Loucy (cell line): Measurements from ENCODE around the gene COQ8B.

Source experiments
- H2AFZ ChIP-seq: fragments of 200-600 bp; sonication (generic); 2 replicates; pipeline ENCODE4 v1.6.0; 2016; ENCODE audit warnings: antibody characterized with exemption, mild to moderate bottlenecking, low read length, moderate library complexity
- H3F3A ChIP-seq: fragments of 200-600 bp; 2 replicates; pipeline ENCODE4 v1.6.0; 2016; ENCODE audit warnings: antibody characterized with exemption, low read depth, mild to moderate bottlenecking
- H3K27me3 ChIP-seq: fragments of 200-600 bp; sonication (generic); 2 replicates; pipeline ENCODE4 v1.6.1; 2014; ENCODE audit warnings: low read length, mild to moderate bottlenecking; ENCODE audit not compliant: insufficient read depth, poor library complexity, severe bottlenecking
- H3K36me3 ChIP-seq: fragments of 200-600 bp; sonication (generic); 2 replicates; pipeline ENCODE4 v1.6.1; 2016; ENCODE audit warnings: low read length; ENCODE audit not compliant: insufficient read depth
- H3K4me1 ChIP-seq: fragments of 200-600 bp; sonication (generic); 2 replicates; pipeline ENCODE4 v1.5.1; 2014; ENCODE audit warnings: low read length, mild to moderate bottlenecking; ENCODE audit not compliant: insufficient read depth, poor library complexity, severe bottlenecking
- H3K4me2 ChIP-seq: fragments of 200-600 bp; sonication (generic); 2 replicates; pipeline ENCODE4 v1.6.0; 2014; ENCODE audit warnings: antibody characterized with exemption, low read length, low read depth, mild to moderate bottlenecking; ENCODE audit not compliant: poor library complexity, severe bottlenecking
- H3K4me3 ChIP-seq: fragments of 200-600 bp; sonication (generic); 2 replicates; pipeline ENCODE4 v1.5.1; 2014; ENCODE audit warnings: low read length, mild to moderate bottlenecking, mixed read lengths; ENCODE audit not compliant: poor library complexity, severe bottlenecking
- H3K79me2 ChIP-seq: fragments of 200-600 bp; sonication (generic); 2 replicates; pipeline ENCODE4 v1.6.1; 2014; ENCODE audit warnings: low read length; ENCODE audit not compliant: insufficient read depth
- H3K9ac ChIP-seq: fragments of 200-600 bp; sonication (generic); 2 replicates; pipeline ENCODE4 v1.6.0; 2014; ENCODE audit warnings: mild to moderate bottlenecking, low read depth, low read length, moderate library complexity; ENCODE audit not compliant: poor library complexity, severe bottlenecking
- H3K9me2 ChIP-seq: fragments of 200-600 bp; sonication (generic); replicated peaks from 2 replicates; pipeline ENCODE4 v1.6.1; 2016; ENCODE audit warnings: low read depth, low read length, mixed read lengths
- H3K9me3 ChIP-seq: fragments of 200-600 bp; sonication (generic); 2 replicates; pipeline ENCODE4 v1.6.1; 2014; ENCODE audit warnings: mild to moderate bottlenecking, antibody characterized with exemption, low read length, low read depth; ENCODE audit not compliant: insufficient read depth
- H4K20me1 ChIP-seq: fragments of 200-600 bp; sonication (generic); 2 replicates; pipeline ENCODE4 v1.6.0; 2014; ENCODE audit warnings: antibody characterized with exemption, low read length, mild to moderate bottlenecking; ENCODE audit not compliant: insufficient read depth, poor library complexity, severe bottlenecking
- EZH2phosphoT487 ChIP-seq: fragments of 200-600 bp; IDR thresholded peaks from 2 replicates; pipeline ENCODE4 v1.6.1; 2018; ENCODE audit warnings: antibody characterized with exemption, mild to moderate bottlenecking, moderate library complexity, borderline replicate concordance
- TF ChIP-seq, protein P1 (sequence below): fragments of 200-600 bp; sonication (generic); conservative IDR thresholded peaks from 2 replicates; pipeline ENCODE4 v1.5.1; 2014; ENCODE audit warnings: mild to moderate bottlenecking, antibody characterized with exemption, low read length

Gene COQ8B

DNA sequence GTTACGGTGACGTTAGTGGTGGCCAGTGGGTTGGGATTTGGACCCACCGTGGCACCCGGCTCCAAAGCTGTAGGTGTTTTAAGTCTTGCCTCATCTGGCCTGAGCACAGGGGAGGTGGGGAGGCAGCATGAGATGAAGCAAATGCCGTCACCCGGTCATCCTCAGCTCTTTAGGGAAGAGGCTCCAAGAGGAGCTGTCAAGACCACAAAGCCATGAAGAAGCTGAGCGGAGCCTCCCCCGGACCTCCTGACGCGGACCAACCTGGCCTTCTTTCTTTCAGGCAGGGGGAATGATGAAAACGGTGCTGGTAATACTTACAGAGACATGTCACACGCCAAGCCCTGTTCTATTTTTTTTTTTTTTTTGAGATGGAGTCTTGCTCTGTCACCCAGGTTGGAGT is 26.2 kb upstream of the COQ8B start:
- Histone ChIP-seq H3K9me3 (no peaks in the 10 kb centered on the region), H4K20me1 (no peaks in the 10 kb centered on the region), H3K9me2 (no peaks in the 10 kb centered on the region), H3K79me2 (peaks cover 5% of the 10 kb centered on the region), H3K4me3 (no peak overlapping the region), H3K36me3 (no peaks in the 10 kb centered on the region), H2AFZ (no peak overlapping the region), H3F3A (no peaks in the 10 kb centered on the region), H3K4me1 (peaks cover 4% of the 10 kb centered on the region), H3K9ac (no peak overlapping the region), H3K4me2 (no peak overlapping the region), H3K27me3 (no peaks in the 10 kb centered on the region)
- TF ChIP-seq, protein P1, sequence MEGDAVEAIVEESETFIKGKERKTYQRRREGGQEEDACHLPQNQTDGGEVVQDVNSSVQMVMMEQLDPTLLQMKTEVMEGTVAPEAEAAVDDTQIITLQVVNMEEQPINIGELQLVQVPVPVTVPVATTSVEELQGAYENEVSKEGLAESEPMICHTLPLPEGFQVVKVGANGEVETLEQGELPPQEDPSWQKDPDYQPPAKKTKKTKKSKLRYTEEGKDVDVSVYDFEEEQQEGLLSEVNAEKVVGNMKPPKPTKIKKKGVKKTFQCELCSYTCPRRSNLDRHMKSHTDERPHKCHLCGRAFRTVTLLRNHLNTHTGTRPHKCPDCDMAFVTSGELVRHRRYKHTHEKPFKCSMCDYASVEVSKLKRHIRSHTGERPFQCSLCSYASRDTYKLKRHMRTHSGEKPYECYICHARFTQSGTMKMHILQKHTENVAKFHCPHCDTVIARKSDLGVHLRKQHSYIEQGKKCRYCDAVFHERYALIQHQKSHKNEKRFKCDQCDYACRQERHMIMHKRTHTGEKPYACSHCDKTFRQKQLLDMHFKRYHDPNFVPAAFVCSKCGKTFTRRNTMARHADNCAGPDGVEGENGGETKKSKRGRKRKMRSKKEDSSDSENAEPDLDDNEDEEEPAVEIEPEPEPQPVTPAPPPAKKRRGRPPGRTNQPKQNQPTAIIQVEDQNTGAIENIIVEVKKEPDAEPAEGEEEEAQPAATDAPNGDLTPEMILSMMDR, result no peak
- TF ChIP-seq EZH2phosphoT487, result no peak

GRCh38 chr19:40742477-40742876 is 25.8 kb upstream of the COQ8B start:
- H3K36me3 ChIP-seq, result no peaks in the 10 kb centered on the region
- H4K20me1 ChIP-seq, result no peaks in the 10 kb centered on the region
- H3K9me2 ChIP-seq, result no peaks in the 10 kb centered on the region
- no peaks in the 10 kb centered on the region for H3F3A ChIP-seq
- H3K4me2 ChIP-seq, result no peak overlapping the region
- H3K9me3 ChIP-seq, result no peaks in the 10 kb centered on the region
- no peak overlapping the region for H3K4me3 ChIP-seq
- H3K27me3 ChIP-seq, result no peaks in the 10 kb centered on the region
- no peak overlapping the region for H3K9ac ChIP-seq
- H3K4me1 ChIP-seq, result no peaks in the 10 kb centered on the region
- TF ChIP-seq, protein P1, result no peak
- no peak for TF ChIP-seq EZH2phosphoT487
- H3K79me2 ChIP-seq, result peaks cover under 1% of the 10 kb centered on the region; the same call in 1 of the 2 replicates
- no peak overlapping the region for H2AFZ ChIP-seq

- H3K4me2 ChIP-seq, result no peak overlapping the region
- no peaks in the 10 kb centered on the region for H4K20me1 ChIP-seq
- H3K9me2 ChIP-seq, result no peaks in the 10 kb centered on the region
- TF ChIP-seq EZH2phosphoT487, result no peak
- TF ChIP-seq, protein P1, result no peak
- H3K4me3 ChIP-seq, result no peak overlapping the region
- no peaks in the 10 kb centered on the region for H3K9me3 ChIP-seq
- H2AFZ ChIP-seq, result no peak overlapping the region
- H3K9ac ChIP-seq, result no peak overlapping the region
- no peaks in the 10 kb centered on the region for H3K79me2 ChIP-seq
- no peaks in the 10 kb centered on the region for H3K36me3 ChIP-seq
- H3F3A ChIP-seq, result no peaks in the 10 kb centered on the region
- no peaks in the 10 kb centered on the region for H3K27me3 ChIP-seq
- H3K4me1 ChIP-seq, result no peaks in the 10 kb centered on the region
These were observed 25.1 kb upstream of the COQ8B start for GRCh38 chr19:40741527-40742390.
